HFF-Myc (cell line): ENCODE measurements around the gene CTNNA2.

ENCODE experiments used
- DNase-seq: peaks from one replicate; pipeline ENCODE4 v3.0.0-alpha.2; 2011; ENCODE audit warnings: low read depth; ENCODE audit errors: extremely low read depth
- H3K4me3 ChIP-seq: replicated peaks from 2 replicates; pipeline ENCODE4 v1.5.1; 2011; ENCODE audit warnings: low read depth, mild to moderate bottlenecking, control low read depth, low read length
- TF ChIP-seq, protein P1 (sequence below): IDR thresholded peaks from 2 replicates; pipeline ENCODE4 v1.5.1; 2012; ENCODE audit warnings: mild to moderate bottlenecking, low read depth, low read length, control low read depth; ENCODE audit errors: missing control alignments

CTNNA2 gene

DNA sequence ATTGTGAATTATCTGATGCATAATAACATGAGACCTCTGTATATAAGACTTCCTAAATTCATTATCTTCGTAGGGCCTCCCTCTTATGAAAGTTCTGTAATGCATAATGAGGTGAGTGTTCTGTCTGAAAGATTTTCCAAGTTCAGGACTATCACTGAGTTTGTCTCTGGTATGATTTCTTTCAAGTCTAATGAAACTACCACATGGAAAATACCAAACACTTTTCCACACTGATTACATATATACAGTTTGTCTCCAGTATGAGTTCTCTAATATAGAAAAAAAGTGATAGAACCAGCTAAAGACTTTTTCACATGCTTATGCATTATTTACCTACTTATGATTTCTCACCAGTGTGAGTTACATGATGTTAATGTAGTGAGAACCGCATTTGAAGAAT, 34.7 kb downstream of the CTNNA2 start:
- DNase-seq, result no peak
- TF ChIP-seq, protein P1, sequence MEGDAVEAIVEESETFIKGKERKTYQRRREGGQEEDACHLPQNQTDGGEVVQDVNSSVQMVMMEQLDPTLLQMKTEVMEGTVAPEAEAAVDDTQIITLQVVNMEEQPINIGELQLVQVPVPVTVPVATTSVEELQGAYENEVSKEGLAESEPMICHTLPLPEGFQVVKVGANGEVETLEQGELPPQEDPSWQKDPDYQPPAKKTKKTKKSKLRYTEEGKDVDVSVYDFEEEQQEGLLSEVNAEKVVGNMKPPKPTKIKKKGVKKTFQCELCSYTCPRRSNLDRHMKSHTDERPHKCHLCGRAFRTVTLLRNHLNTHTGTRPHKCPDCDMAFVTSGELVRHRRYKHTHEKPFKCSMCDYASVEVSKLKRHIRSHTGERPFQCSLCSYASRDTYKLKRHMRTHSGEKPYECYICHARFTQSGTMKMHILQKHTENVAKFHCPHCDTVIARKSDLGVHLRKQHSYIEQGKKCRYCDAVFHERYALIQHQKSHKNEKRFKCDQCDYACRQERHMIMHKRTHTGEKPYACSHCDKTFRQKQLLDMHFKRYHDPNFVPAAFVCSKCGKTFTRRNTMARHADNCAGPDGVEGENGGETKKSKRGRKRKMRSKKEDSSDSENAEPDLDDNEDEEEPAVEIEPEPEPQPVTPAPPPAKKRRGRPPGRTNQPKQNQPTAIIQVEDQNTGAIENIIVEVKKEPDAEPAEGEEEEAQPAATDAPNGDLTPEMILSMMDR, result no peak
- H3K4me3 ChIP-seq, result no peak overlapping the region

DNA sequence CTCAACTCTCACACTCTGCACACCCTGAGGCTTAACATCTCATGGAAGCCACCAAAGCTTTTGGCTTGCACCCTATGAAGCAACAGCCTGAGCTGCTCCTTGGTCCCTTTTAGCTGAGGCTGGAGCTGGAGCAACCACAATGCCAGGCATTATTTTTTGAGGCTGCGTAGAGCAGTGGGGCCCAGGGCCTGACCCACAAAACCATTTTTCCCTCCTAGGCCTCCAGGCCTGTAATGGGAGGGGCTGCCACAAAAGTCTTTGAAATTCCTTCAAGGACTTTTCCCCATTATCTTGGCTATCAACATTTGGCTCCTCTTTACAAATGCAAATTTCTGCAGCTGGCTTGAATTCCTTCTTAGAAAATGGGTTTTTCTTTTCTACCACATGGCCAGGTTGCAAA, 39.8 kb downstream of the CTNNA2 start:
- no peak overlapping the region for H3K4me3 ChIP-seq
- no peak for DNase-seq
- TF ChIP-seq, protein P1, result no peak

DNA sequence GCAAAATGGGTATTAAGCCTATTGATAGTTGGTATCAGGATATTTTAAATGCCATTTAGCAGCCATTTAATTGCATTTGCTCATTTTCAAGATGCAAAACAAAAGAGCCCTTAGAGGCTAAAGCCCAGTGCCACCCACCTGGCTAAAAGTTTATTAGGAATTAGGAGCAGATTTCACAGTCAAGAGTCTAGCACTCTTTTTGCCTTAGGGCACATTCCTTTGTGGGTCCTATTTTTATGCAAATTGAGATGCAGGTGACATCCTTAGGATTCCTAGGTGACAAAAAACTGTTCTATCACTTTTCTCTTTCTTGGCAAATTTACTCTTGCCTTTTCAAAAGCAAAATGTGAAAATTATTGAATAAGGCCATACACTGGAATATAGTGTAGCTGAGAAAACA, 42.0 kb downstream of the CTNNA2 start:
- no peak for DNase-seq
- TF ChIP-seq, protein P1, result no peak

DNA sequence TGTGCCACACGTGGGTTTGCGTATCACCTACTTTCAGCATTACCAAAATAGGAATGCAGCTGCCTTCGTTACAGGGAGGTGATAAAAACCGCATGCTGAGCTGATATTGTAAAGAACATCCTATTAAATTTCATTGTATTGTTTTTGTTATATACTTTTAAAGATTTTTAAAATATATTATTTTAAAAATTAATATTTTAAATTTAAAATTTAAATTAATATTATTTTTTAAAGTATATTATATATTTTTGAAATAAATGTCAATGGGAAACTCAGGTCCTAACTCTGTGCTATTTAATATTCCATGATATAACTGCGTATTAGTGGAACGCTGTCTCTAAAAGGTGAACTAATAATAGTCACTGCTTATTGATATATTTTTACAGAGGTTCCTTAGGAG, 51.2 kb downstream of the CTNNA2 start:
- TF ChIP-seq, protein P1, result no peak
- no peak for DNase-seq
- no peak overlapping the region for H3K4me3 ChIP-seq

More for the DNA sequence above, 42.0 kb downstream of the CTNNA2 start:
- H3K4me3 ChIP-seq, result no peak overlapping the region

DNA sequence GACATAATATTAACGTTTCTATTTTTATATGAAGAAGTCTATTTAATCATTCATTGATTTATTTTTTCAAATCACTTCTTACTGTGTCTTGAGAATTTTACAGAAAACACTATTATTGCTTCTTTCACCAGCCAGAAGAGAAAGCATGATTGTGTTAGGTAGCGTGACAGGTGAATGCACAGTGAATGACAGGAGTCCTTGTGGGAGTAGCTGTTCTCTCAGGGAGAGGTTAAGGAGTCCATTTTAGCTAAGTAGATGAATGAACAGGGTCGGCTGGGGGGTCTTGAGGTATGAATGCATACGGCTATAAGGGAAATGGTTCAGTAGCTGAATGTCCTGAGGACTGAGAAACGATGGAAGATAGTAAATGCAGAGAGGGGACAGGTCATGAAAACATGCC, 56.2 kb downstream of the CTNNA2 start:
- H3K4me3 ChIP-seq, result no peak overlapping the region
- DNase-seq, result no peak
- TF ChIP-seq, protein P1, result no peak

DNA sequence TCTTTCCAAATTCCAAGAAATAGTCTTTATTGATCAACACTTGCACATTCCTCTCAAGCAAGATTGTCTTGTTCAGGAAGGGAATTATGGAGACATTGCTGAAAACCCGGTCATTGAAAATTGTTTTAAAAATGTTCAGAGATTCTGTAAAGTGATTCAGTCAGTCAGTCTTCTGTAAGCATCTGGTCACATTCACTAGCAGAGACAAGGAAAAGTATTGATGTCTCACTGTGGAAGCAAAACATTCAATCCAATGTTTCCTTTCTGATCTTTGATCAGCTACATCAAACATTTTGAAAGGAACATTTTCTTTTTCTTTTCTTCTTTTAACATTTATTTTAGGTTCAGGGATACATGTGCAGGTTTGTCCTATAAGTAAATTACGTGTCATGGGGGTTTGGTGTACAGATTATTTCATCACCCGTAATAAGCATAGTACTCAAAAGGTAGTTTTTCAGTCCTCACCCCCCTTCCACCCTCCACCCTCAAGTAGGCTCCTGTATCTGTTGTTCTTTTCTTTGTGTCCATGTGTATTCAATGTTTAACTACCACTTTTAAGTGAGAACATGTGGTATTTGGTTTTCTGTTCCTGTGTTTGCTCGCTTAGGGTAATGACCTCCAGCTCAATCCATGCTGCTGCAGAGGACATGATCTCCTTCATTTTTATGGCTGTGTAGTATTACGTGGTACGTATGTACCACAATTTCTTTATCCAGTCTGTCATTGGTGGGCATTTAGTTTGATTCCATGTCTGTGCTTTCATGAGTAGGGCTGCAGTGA, 61.2 kb downstream of the CTNNA2 start:
- no peak overlapping the region for H3K4me3 ChIP-seq
- no peak for DNase-seq
- TF ChIP-seq, protein P1, result no peak

DNA sequence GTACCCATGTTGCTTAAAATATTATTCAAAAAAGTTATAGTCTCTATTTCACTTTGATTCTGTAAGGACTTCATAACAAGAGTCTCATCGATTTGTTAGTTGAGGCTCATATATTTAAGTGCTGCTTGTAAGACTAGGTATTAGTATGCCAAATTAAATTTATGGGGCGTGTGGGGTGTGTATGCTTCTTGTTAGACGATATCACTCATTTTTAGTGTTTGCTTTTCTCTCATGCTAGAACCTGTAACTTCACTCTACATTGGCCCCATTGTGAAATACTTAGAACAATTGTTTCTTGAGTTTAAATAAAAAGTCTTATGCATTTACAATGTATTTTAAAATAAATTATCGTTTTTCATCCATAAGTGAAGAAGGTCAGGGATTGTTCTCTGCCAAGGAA, 63.6 kb downstream of the CTNNA2 start:
- TF ChIP-seq, protein P1, result no peak
- H3K4me3 ChIP-seq, result no peak overlapping the region
- DNase-seq, result no peak
